Right kidney (tissue), 1 donor: ENCODE measurements around the gene FOXB1.

Source experiments
- DNase-seq: peaks from one replicate; pipeline ENCODE4 v3.0.0-alpha.2; 2016

The FOXB1 gene

DNA sequence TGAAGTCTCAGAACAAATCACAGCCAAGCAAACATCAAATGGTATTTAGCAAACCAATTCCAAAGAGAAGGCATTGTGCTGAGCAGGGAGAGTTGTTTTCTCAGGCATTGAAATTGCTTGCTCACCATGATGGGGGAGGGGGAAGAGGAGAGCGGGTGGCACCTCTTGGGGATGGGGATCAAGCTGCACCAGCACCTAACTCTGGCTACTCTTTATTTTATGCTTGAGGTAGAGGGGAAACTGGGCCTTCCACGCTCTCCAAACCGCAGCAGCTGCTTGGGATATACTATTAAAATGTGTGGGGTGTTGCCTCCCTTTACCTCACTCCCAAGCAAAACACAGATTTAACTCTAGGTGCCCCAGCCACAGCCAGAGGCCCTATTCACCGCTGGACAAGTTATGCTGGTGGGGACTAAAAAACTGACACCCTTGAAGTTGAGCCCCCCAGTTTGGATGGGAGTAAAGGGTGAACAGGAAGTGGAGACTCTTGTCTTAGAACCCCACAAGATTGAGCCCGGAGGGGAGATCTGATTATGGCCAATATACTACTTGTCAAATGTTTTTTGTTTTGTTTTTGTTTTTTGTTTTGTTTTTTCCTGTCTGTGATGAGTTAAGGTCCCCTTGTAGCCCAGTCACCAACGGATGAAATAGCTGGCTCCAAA, 5.0 kb upstream of the FOXB1 start:
- DNase-seq: peak; percentile 41

DNA sequence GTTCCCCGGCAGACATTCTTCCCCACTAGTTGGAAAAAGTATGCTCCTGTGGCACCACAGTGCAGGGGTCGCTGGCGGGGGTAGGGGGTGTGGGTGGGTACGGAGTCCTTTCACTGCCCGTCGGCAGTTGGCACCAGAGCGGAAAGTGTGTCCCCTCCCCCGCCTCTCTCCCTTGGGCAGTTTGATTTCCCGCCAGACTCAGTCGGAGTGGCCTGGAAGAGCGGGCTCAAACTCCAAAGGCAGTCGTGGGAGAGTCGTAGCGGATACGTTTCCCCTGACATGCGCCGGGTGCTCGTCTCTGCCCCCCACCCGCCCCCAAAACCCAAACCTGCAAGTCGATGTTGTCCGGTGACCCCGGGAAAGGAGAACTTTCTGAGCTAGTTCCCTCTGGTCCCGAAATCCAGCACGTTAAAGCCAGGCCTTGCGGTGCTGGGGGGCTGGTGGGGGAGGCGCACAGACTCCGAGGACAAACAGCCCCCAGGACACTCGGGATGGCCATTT, 4.4 kb upstream of the FOXB1 start:
- DNase-seq: no peak

DNA sequence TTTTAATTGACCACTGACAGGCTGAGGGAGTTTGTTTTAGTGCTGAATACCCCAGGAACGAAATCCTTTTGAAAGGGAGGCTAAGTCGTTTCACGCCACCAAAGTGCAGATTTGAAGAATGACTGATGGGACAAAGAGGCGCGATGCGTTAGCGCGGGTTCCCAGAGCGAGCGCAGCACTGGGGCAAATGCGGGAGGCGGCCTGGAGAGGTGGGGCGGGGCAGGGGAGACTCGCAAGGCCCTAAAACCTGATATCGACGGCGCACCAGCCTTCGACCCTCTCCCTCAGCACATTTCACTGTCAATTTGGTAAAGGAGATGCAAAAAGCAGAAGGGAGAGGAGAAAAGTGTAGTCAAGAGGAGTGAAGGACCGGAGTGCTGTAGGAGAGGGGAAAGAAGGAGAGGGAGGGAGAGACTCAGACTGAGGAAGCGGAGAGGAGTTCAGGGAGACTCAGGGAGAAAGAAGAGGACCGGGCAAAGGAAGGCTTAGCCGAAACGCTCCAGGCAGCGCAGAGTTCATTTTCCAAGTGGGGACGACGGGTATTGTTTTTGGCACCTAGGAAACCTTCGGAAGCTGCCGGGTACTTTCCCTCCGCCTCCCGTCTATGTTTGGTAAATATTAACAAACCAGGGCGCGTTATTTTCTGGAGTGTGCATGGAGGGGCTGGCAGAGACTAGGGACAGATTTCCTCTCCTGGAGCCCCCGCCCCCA, 3.8 kb upstream of the FOXB1 start:
- peak; percentile 64 for DNase-seq

DNA sequence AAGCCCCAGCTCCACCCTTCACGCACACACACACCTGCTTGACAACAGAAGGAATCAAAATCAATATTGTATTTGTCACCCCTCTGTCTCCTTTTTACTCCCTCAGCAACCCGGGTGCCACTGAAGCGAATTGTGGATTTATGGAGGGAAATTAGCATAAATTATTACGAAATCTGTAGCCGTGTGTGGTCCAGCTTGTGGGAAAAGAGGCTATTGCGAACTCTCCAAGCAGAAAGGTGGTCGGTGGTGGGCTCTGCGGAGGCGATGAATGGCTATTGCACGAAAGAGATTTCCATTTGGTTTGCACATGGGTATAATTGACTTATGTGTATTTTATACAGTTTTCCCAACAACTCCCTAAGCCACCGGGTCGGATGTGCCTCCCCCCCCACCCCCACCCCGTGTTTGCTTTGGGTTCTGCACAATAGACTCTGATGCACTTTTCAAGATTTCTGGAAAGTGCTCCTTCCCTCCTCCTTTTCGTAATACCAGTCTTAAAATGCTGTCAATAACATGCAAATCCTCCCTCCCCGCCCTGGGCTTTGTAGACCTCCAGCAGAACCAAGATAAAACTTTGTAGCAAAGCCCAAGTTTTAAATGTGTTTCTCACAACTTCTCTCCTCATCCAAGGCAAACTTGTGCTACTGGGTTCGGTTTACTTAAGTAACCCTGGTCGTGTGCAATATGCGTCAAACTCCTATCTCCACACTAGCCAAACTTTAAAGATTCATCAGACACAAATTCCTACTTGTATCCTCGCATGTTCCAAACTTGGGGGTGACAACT, 3.1 kb upstream of the FOXB1 start:
- DNase-seq: peak; percentile 50

DNA sequence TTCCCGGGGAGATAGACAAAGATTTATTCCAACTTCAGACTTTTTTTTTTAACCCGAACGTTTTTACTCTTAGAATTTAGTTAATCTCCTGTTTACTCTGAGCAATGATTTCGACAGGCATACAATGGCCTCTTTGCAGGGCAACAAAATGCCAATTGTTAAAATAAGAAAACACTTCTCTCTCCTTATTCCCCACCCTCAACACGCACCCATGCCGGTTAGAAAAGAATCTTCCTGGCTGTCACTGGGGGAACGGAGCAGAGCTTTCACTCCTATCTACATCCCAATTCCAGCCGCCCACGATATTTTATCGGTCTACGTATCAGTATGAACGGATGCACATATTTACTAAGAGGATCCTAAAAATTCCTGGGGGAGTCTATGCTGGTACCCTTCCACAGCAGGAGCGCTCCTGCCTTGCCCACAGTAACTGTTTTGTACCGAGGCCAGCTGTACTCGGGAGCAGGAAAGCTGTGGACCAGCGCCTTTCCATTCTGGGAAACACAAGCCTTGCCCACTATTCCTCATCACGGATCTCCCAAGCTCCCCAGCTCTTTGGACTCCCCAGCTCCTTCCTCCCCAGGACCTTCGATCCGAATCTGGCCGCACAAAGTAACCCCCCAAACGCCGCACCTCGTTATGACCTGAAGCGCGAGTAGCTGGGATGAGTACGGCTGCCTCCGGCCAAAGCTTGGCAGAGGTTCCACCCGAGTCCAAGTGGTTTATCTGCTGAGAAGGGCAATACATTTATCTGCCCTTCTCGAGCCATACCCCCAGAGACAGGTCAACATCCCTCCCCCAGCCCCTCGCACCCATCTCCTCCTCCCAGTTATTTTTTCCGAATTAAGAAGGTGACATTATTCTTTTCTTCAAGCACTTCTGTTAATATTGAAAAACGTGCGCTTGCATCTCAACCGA, 2.2 kb upstream of the FOXB1 start:
- peak; percentile 67 for DNase-seq

DNA sequence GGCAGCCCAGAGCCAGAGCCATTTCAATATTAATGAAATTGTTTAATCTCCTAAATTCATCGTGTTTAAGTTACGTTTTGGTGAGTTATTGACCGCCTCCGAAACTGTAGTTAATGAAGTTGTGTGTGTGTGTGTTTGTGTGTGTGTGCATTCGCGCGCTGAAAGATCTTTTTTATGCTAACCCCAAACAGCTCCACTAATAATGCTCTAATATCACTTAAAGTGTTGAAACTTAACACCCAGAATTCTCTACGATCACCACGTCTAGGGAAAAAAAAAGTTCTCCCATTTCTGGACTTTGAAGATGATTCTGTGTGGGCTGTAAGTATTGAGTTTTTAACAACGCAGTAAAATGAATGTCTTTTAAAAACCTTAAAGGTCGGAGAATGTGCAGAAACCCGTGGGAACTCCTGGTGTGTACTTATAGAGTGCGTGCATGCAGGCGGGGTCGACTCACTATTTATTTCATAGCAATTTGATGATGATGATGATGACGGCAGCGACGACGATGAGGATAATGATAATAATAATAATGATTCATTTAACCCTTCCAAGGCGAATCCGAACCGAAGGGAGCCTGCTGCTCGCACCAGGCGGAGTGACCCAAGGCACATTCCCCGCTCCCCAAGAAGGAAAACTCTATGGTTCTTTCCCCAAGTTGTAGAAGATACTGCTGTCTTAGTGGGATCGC, 1.4 kb upstream of the FOXB1 start:
- peak; percentile 25 for DNase-seq

DNA sequence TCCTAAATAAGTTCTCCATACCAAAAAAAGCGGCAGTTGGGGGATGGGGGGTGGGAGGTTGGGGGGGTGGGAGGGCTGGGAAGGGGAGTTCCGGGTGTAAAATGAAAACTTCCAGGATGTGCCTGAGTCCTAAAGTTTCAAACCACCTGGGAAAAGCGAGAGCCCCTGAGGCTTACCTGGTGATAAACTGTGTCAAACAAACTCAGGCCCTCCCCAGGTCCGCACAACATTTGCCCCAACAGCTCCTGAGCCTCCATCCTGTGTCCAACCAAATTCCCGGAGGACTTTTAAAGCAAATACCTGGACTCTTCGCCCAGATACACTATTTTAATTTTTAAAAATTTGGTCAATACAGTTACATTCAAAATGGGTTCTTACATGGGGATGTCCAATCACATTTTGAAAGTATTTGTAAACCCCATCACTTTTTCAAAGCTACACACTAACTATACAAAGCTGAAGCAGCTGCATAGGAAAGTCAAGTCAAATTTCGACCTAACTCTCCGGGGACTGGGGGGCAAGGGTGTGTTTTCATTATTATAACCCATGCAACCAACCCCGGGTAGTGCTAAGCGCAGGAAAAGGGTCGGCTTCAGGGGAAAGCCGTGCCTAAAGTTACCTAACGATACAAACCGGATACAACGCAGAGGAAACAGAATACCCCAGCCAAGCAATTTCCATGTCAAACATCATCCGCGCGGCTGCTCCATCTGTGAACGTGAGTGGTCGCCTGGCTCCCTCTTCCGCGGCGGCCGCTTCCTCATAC, 685 bp upstream of the FOXB1 start:
- peak; percentile 6 for DNase-seq

DNA sequence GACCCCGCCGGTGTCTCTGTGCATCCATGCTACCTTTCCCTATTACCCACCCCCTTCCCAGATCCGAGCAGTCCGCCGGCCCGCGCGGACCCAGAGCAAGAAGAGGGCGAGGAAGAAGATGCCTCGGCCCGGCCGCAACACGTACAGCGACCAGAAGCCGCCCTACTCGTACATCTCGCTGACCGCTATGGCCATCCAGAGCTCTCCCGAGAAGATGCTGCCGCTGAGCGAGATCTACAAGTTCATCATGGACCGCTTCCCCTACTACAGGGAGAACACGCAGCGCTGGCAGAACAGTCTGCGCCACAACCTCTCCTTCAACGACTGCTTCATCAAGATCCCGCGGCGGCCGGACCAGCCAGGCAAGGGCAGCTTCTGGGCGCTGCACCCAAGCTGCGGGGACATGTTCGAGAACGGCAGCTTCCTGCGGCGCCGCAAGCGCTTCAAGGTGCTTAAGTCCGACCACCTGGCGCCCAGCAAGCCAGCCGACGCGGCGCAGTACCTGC, 788 bp downstream of the FOXB1 start:
- DNase-seq: peak; percentile 74

DNA sequence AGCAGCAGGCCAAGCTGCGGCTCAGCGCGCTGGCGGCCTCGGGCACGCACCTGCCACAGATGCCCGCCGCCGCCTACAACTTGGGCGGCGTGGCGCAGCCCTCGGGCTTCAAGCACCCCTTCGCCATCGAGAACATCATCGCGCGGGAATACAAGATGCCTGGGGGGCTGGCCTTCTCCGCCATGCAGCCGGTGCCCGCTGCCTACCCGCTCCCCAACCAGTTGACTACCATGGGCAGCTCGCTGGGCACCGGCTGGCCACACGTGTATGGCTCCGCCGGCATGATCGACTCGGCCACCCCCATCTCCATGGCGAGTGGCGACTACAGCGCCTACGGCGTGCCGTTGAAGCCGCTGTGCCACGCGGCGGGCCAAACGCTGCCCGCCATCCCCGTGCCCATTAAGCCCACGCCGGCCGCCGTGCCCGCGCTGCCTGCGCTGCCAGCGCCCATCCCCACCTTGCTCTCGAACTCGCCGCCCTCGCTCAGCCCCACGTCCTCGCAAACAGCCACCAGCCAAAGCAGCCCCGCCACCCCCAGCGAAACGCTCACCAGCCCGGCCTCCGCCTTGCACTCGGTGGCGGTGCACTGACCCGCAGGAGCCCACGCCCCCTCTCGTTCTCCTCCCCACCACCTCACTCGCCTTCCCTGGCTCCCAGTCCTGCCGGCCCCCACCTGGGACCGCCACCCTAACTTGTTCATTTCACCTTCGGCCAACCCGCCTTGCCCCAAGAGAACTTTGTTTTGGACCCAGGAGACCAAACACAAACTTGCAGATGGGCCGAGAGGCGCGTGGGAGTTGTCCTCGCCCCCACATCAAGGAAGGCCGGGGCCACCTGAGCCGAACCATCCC, 1.5 kb downstream of the FOXB1 start:
- DNase-seq: no peak

DNA sequence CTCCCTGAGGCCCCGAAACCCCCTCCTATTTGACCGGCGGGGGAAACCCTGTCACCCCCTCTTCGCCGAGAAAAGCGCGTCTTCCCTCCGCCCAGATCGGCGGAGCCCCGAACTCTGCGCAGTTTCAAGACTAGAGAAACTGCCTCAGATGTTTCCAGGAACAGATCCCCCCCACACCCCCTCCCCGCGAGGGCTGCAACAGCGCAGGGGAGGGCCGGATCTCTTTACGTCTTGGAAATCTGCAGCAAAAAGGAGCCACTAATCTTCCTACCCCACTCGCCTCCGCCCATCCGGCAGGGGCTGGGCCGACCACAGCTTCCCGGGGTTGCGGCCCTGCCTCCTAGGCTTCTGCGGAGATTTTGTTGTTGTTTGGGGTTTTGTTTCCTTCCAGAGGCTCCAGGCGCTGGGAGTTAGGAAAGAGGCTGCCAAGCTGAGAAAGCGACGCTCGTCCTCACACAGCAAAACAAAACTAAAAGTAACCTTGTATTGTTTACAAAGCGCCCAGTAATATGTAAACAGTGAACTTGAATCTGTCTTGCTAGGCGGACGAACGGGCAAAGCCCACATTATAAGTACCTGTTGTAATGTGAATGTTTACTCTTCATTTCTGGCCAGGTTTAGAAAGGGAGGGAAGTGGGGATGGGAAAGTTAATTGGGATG, 2.2 kb downstream of the FOXB1 start:
- peak; percentile 76 for DNase-seq

DNA sequence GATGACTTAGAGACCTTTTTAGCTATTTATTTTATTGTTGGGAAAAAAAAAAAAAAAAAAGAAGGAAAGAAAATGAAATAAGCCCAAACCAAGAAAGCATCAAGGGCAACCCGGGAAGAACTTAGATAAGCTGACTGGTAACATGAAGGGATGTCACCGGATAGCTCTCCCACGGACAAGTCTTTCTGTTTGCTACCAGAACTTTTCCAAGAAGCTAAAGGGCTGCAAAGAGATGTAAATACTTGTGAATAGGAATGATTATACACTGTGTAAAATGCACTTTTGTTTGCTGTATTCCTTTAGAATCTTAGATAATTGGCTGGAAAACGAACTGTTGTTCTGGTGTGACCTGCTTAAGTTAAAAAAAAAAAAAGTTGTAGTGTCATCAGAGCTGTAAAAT, 2.8 kb downstream of the FOXB1 start:
- no peak for DNase-seq

DNA sequence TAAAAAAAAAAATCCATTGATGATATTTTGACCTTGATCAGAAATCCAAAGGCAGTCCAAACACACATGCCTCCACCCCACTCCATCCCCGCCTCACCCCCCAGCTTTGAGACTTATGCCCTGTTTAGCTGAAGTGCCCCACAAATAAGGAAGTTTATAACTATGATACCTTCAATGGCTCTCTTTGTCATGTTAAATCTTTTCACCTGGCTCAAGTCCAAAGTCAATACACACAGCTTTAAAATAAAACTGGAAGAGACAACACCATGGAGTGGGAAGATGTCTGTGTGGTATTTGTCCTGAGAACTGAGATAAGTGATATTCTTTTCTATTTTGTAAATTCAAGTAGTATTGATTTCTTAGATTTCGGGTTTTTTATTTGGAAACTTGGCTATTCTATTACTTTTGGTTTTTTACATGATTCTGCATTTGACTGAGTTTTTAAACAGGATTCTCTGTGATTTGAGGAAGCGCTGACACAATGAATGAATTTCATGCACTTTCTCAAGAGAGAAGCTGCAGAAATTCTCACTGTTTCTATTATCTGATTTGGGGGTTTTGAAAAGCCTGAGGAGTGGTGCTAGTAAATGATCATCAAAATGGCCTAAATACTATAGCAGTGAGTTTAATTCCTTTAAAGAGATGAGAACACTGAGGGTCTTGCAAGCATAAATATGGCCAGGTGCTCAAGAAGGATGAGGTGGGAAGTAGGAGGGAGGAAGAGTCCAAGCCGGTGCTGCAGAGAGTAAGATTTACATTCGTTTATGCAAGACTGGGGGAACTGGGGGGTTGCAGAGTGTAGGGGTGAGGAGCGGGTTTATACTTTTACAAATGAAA, 5.2 kb downstream of the FOXB1 start:
- no peak for DNase-seq

DNA sequence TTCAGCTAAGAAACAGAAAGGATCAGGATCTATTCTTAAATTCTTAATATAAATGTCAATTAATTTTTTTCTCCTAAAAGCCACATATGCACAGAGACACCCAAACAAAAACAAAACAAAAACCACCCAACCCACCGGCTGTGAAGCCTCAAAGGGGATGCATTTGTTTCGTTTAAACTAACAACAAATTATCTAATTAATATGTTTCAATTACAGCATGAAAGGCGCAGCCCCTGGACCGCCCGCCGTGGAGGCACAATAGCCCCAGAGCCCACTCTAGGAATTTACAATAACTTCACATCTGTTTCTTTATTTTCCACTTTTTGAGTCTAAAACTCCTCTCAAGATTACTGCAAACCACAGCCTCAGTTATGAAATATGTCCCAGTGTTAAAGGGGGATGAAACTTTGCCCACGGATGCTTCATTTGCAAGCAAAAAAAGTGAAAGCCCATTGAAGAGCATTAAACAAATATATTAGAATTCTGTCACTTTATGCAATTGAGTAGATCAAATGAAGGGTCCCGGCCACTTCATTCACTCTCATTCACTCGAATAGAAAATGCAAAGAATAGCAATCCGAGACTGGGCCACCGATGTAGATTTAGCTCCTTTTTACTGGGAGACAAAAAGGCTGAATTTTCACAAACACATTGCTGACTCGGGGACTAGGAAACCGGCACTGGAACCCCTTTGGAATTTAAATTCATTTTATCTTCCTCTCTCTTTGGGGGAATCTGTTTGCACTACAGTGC, 6.0 kb downstream of the FOXB1 start:
- DNase-seq: peak; percentile 49

DNA sequence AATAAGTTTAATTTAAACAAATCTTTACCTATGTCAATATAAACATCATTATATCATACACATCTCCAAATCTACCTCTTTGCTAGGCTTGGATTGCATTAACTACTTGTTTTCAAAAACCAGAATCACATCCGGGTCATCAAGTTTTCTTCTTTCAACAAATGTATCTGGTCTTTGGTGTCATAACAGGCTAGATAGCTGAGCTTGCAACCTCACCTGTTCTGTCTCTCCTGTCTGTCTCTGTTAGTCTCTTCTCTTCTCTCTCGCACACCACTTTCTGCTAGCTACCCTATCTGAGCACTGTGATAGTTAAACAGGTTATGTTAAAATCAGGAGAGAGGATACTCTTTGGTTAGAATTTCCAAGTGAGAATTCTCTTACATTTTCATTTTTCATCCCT, 6.7 kb downstream of the FOXB1 start:
- DNase-seq: peak; percentile 9

DNA sequence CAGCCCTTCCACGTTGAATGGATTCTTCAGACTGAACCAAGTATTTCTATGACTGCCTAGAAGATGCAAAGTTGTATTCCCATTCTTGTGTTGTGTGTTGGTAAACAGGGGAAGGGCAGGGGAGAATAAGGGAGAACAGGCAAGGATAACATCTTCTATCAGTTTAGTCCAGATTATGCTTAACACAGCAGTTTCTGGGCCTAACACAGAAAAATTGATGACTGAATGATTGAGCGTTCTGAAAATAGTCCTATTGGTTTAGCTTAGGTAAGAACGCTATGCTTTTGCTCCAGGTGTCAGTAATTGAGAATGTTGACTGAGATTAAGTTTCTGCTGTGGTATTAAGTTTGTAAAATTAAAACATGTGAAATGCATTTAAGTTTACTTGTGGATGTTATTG, 8.6 kb downstream of the FOXB1 start:
- DNase-seq: no peak

DNA sequence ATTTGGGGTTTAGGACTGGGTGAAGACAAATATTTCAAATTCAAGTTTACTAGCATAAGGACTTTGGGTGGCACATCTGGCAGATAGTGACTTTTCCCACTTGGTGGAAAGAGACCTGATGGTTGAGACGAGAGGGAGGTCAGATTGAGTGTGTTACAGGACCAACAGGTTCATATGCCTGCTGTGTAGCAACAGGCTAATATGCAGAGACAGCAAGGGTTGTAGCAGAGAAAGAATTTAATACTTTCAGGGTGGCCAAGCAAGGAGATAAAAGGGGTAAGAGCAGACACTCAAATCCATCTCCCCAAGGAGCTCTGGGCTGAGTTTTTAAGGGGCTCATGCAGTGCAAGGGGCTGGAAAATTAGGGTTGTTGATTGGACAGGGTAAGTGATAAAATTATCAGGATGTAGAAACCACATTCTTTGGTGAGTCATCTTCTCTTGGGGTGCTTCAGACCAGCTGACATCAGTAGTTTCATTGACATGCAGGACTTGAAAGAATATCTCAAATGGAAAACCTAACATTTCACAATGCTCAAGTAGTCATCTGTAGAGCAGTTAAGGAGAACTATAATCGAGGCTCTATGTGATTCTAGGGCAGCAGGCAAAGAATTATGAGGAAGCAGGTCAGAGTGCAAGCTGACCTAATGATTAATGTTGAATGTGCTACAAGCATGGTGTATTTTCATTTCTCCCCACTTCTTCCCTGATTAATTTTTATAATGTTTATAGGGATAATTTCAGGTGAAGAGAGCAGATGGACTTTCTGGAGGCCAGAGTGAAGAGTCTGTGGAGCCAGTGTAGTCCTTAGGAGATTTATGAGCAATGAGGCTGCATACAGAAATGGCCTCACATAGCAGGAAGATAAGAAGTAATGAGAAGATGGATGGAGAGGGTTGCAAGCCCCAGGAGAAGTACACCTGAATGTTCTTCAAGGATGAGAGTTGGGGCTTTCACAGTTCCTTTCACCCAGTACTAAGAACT, 13.7 kb downstream of the FOXB1 start:
- DNase-seq: no peak
